Uterus (tissue), 2 donors: ENCODE results near the gene MTMR12.

Source experiments
- POLR2A ChIP-seq, 2 donors: fragments of 450-650 bp; IDR thresholded peaks; one replicate each; pipeline ENCODE4 v1.6.1; 2016; ENCODE audit warnings: antibody characterized with exemption in 2 of 2, mild to moderate bottlenecking in 1 of 2, moderate library complexity in 1 of 2
- TF ChIP-seq, protein P1 (sequence below), 4 experiments: fragments of 200-600 bp in 2 of 4; fragments of 450-650 bp in 2 of 4; sonication (generic) in 2 of 4; IDR thresholded peaks; one replicate each; pipeline ENCODE4 v1.5.1; 2016 to 2019; ENCODE audit warnings: antibody characterized with exemption in 4 of 4, mild to moderate bottlenecking in 2 of 4, moderate library complexity in 1 of 4

DNA sequence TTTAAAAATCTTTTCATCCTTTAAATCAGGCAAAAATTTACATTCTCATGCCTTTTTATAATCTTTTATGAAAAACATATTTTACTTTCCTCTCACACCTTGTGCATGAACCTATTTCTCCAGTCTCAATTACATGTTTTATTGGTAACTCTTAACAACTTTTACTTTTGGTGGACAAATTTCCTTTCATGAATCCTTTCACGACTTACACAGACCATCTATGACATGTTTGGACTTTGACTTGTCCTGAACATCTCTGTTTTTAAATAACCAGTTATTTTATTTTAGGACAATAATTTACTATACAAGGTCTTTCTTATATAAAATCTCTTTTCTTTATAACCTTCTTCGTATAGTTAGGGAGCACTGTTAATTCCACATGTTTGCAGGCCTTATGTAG lies 26.5 kb upstream of the MTMR12 start:
- TF ChIP-seq, protein P1, sequence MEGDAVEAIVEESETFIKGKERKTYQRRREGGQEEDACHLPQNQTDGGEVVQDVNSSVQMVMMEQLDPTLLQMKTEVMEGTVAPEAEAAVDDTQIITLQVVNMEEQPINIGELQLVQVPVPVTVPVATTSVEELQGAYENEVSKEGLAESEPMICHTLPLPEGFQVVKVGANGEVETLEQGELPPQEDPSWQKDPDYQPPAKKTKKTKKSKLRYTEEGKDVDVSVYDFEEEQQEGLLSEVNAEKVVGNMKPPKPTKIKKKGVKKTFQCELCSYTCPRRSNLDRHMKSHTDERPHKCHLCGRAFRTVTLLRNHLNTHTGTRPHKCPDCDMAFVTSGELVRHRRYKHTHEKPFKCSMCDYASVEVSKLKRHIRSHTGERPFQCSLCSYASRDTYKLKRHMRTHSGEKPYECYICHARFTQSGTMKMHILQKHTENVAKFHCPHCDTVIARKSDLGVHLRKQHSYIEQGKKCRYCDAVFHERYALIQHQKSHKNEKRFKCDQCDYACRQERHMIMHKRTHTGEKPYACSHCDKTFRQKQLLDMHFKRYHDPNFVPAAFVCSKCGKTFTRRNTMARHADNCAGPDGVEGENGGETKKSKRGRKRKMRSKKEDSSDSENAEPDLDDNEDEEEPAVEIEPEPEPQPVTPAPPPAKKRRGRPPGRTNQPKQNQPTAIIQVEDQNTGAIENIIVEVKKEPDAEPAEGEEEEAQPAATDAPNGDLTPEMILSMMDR (IDR thresholded peaks at IDR 0.05) = no peak
- TF ChIP-seq POLR2A (IDR thresholded peaks at IDR 0.05) = no peak
